GM23338 (cell line): ENCODE measurements around the gene COX4I1. TPM values are rescaled to one million over a fixed set of nuclear protein-coding genes. Genes with fewer than 3 reads are reported as not detected.

Source experiments
- ATAC-seq: fragments of 200-7000 bp; cut with Tn5 transposase; 3 replicates; pipeline ENCODE4 v1.9.1; 2020
- DNase-seq: peaks from one replicate; pipeline ENCODE4 v3.0.0-alpha.2; 2015; ENCODE audit warnings: low spot score
- H2AFZ ChIP-seq: fragments of 200-600 bp; sonication (generic); 2 replicates; pipeline ENCODE4 v1.8.0; 2016; ENCODE audit warnings: antibody characterized with exemption, mild to moderate bottlenecking, moderate library complexity
- H3F3A ChIP-seq: fragments of 200-600 bp; sonication (generic); replicated peaks from 2 replicates; pipeline ENCODE4 v1.8.0; 2017; ENCODE audit warnings: antibody characterized with exemption, mixed run types, low read depth
- H3K27ac ChIP-seq: fragments of 200-600 bp; sonication (generic); 2 replicates; pipeline ENCODE4 v1.6.1; 2016; ENCODE audit warnings: low read depth
- H3K27me3 ChIP-seq: fragments of 200-600 bp; sonication (generic); 2 replicates; pipeline ENCODE4 v1.8.0; 2016; ENCODE audit warnings: mild to moderate bottlenecking, mixed run types, moderate library complexity; ENCODE audit not compliant: insufficient read depth
- H3K36me3 ChIP-seq: fragments of 200-600 bp; sonication (generic); 2 replicates; pipeline ENCODE4 v1.8.0; 2016; ENCODE audit warnings: mild to moderate bottlenecking; ENCODE audit not compliant: insufficient read depth
- H3K4me1 ChIP-seq: fragments of 200-600 bp; sonication (generic); 2 replicates; pipeline ENCODE4 v1.8.0; 2016; ENCODE audit warnings: mild to moderate bottlenecking, moderate library complexity; ENCODE audit not compliant: insufficient read depth
- H3K4me2 ChIP-seq: fragments of 200-600 bp; sonication (generic); 2 replicates; pipeline ENCODE4 v1.7.1; 2017; ENCODE audit warnings: mixed run types
- H3K4me3 ChIP-seq: fragments of 200-600 bp; sonication (generic); 2 replicates; pipeline ENCODE4 v1.6.1; 2016; ENCODE audit warnings: mixed run types
- H3K79me2 ChIP-seq: fragments of 200-600 bp; sonication (generic); replicated peaks from 2 replicates; pipeline ENCODE4 v1.8.0; 2017; ENCODE audit warnings: mild to moderate bottlenecking; ENCODE audit not compliant: insufficient read depth
- H3K9me2 ChIP-seq: fragments of 200-600 bp; sonication (generic); 2 replicates; pipeline ENCODE4 v1.8.0; 2017; ENCODE audit not compliant: insufficient read depth
- H4K20me1 ChIP-seq: fragments of 200-600 bp; sonication (generic); replicated peaks from 2 replicates; pipeline ENCODE4 v1.8.0; 2017; ENCODE audit warnings: mild to moderate bottlenecking; ENCODE audit not compliant: insufficient read depth
- H3K27ac Mint-ChIP-seq: 2 replicates; pipeline ENCODE4 v1.8.0; 2020; ENCODE audit warnings: inconsistent platforms, mild to moderate bottlenecking, moderate library complexity, mixed read lengths
- H3K27me3 Mint-ChIP-seq: 3 replicates; pipeline ENCODE4 v1.8.0; 2022; ENCODE audit warnings: low read depth, mild to moderate bottlenecking, moderate library complexity, mixed read lengths, inconsistent platforms; ENCODE audit not compliant: insufficient read depth, poor library complexity
- H3K36me3 Mint-ChIP-seq: 3 replicates; pipeline ENCODE4 v1.8.0; 2021; ENCODE audit warnings: low read depth, mild to moderate bottlenecking, inconsistent platforms, moderate library complexity, mixed read lengths
- H3K4me1 Mint-ChIP-seq: 3 replicates; pipeline ENCODE4 v1.8.0; 2020; ENCODE audit warnings: mild to moderate bottlenecking, inconsistent platforms, mixed read lengths
- H3K4me3 Mint-ChIP-seq: 3 replicates; pipeline ENCODE4 v1.8.0; 2021; ENCODE audit warnings: moderate library complexity, mild to moderate bottlenecking, inconsistent platforms, mixed read lengths
- H3K9me3 Mint-ChIP-seq: 3 replicates; pipeline ENCODE4 v1.8.0; 2020; ENCODE audit warnings: moderate library complexity, mild to moderate bottlenecking, inconsistent platforms, mixed read lengths
- CREB1 ChIP-seq: fragments of 250-450 bp; sonication (Bioruptor Pico); IDR thresholded peaks from 2 replicates; pipeline ENCODE4 v1.5.0; 2020; ENCODE audit warnings: low read depth, mild to moderate bottlenecking, moderate library complexity
- CTCF ChIP-seq, 2 experiments: fragments of 200-600 bp in 1 of 2; sonication (generic) in 1 of 2; conservative IDR thresholded peaks; 2 replicates each; pipeline versions ENCODE4 v1.5.1 to v1.6.1; 2016 to 2017; ENCODE audit warnings: antibody characterized with exemption in 2 of 2, low read depth in 2 of 2, mild to moderate bottlenecking in 2 of 2, moderate library complexity in 1 of 2
- ETS1 ChIP-seq: IDR thresholded peaks from 2 replicates; pipeline ENCODE4 v1.6.1; 2016; ENCODE audit warnings: antibody characterized with exemption
- EZH2 ChIP-seq: fragments of 200-600 bp; sonication (generic); IDR thresholded peaks from one replicate; pipeline ENCODE4 v1.8.0; 2017; ENCODE audit warnings: antibody characterized with exemption, mild to moderate bottlenecking, low read depth; ENCODE audit not compliant: unreplicated experiment
- EZH2phosphoT487 ChIP-seq: fragments of 200-600 bp; sonication (generic); IDR thresholded peaks from one replicate; pipeline ENCODE4 v1.8.1; 2018; ENCODE audit warnings: antibody characterized with exemption; ENCODE audit not compliant: unreplicated experiment
- JUNB ChIP-seq: IDR thresholded peaks from one replicate; pipeline ENCODE4 v1.6.1; 2016; ENCODE audit warnings: antibody characterized with exemption; ENCODE audit not compliant: unreplicated experiment
- NANOG ChIP-seq: IDR thresholded peaks from 2 replicates; pipeline ENCODE4 v1.6.1; 2016; ENCODE audit warnings: antibody characterized with exemption, borderline replicate concordance
- POLR2AphosphoS5 ChIP-seq: IDR thresholded peaks from 2 replicates; pipeline ENCODE4 v1.6.1; 2016; ENCODE audit warnings: antibody characterized with exemption, low read depth
- REST ChIP-seq: IDR thresholded peaks from one replicate; pipeline ENCODE4 v1.6.1; 2018; ENCODE audit warnings: antibody characterized with exemption; ENCODE audit not compliant: unreplicated experiment
- STAT1 ChIP-seq: IDR thresholded peaks from one replicate; pipeline ENCODE4 v1.6.1; 2016; ENCODE audit warnings: antibody characterized with exemption; ENCODE audit not compliant: unreplicated experiment
- ZNF114 ChIP-seq: fragments of 250-450 bp; sonication (Bioruptor Pico); IDR thresholded peaks from 2 replicates; pipeline ENCODE4 v1.5.0; 2020; ENCODE audit warnings: mild to moderate bottlenecking, moderate library complexity
- ZNF331 ChIP-seq: fragments of 250-450 bp; sonication (Bioruptor Pico); IDR thresholded peaks from 2 replicates; pipeline ENCODE4 v1.5.0; 2020; ENCODE audit warnings: low read depth, mild to moderate bottlenecking, moderate library complexity
- ZNF462 ChIP-seq: fragments of 250-450 bp; sonication (Bioruptor Pico); IDR thresholded peaks from 2 replicates; pipeline ENCODE4 v1.5.0; 2020; ENCODE audit warnings: mild to moderate bottlenecking, moderate library complexity
- polyA plus RNA-seq: library from polyadenylated mRNA; unstranded; fragments of >200 nt; fragmentation: Nextera tagmentation; extraction: Ambion mirVana; gene quantifications from 2 replicates; pipeline ENCODE4 v1.2.1, GENCODE V29; 2016
- total RNA-seq: library from RNA; depleted of rRNA; stranded (reverse); fragments of >200 nt; shearing (Covaris generic); gene quantifications from 2 replicates; pipeline ENCODE4 v1.2.3, GENCODE V29; 2014

Gene COX4I1
- total and polyA plus RNA-seq, 2 experiments from 2014 or later, result 329 to 1,008 TPM

- peaks cover under 1% of the 10 kb centered on the region; the same call in 1 of the 3 replicates for H3K9me3 Mint-ChIP-seq
- H3K27ac Mint-ChIP-seq, result no peak overlapping the region
- ATAC-seq (peak; percentile 64), DNase-seq (peak; percentile 47)
- Histone ChIP-seq H3K4me2 (no peak overlapping the region; the same call in 1 of the 2 replicates), H3K4me3 (peak overlapping the region; percentile 23; the same call in 1 of the 2 replicates), H2AFZ (peak overlapping the region; percentile 97), H3K9me2 (no peaks in the 10 kb centered on the region), H3F3A (0 out of 2 replicates have a peak, but pooled peaks cover 3% of the 10 kb centered on the region), H3K4me1 (no peaks in the 10 kb centered on the region), H3K27ac (no peak overlapping the region), H3K27me3 (no peaks in the 10 kb centered on the region; the same call in 1 of the 2 replicates), H4K20me1 (no peaks in the 10 kb centered on the region), H3K79me2 (no peaks in the 10 kb centered on the region), H3K36me3 (no peaks in the 10 kb centered on the region)
- peaks cover 11% of the 10 kb centered on the region for H3K27me3 Mint-ChIP-seq
- TF ChIP-seq EZH2 (no peak), ZNF462 (CRISPR knock-in tag) (no peak), POLR2AphosphoS5 (no peak), ETS1 (no peak), JUNB (no peak), CREB1 (CRISPR knock-in tag) (no peak), STAT1 (no peak), CTCF (conservative IDR thresholded peaks at IDR 0.05; ENCODE audit: low read depth in 2 of 2) (no peak), ZNF114 (CRISPR knock-in tag) (no peak), EZH2phosphoT487 (no peak), ZNF331 (CRISPR knock-in tag) (no peak), REST (no peak), NANOG (no peak)
- H3K36me3 Mint-ChIP-seq, result peaks cover 9% of the 10 kb centered on the region; the same call in 2 of the 3 replicates
- peaks cover 5% of the 10 kb centered on the region; the same call in 2 of the 3 replicates for H3K4me1 Mint-ChIP-seq
- H3K4me3 Mint-ChIP-seq, result peak overlapping the region; percentile 17; the same call in 2 of the 3 replicates
These were observed 12.7 kb downstream of the COX4I1 start for GRCh38 chr16:85812031-85812807.
